GM19438 (cell line): ENCODE data around the gene LSM8.
"Not testable (repeated sequence)": the region's sequence is repeated elsewhere in the genome, so short reads cannot be mapped to it uniquely, and the experiment has no call there.

Experiments used
- ATAC-seq: cut with Tn5 transposase; IDR thresholded peaks from one replicate; pipeline ENCODE4 v1.9.1; 2021; ENCODE audit warnings: low read depth; ENCODE audit not compliant: unreplicated experiment

LSM8 gene

GRCh38 chr7:118195837-118196474 lies 12.0 kb downstream of the LSM8 start:
- ATAC-seq: peak; percentile 76

- ATAC-seq: no peak
Observed at GRCh38 chr7:118202061-118202460, 18.1 kb downstream of the LSM8 start.

GRCh38 chr7:118214051-118214832 lies 30.3 kb downstream of the LSM8 start:
- ATAC-seq: peak; percentile 95

GRCh38 chr7:118214833-118215182 lies 30.8 kb downstream of the LSM8 start:
- peak; percentile 10 for ATAC-seq

GRCh38 chr7:118217210-118217619 lies 33.3 kb downstream of the LSM8 start:
- ATAC-seq: no peak

- no peak for ATAC-seq
Observed at GRCh38 chr7:118218413-118219156, 34.6 kb downstream of the LSM8 start.

GRCh38 chr7:118219157-118219512 lies 35.2 kb downstream of the LSM8 start:
- ATAC-seq: no peak

- ATAC-seq: no peak
Observed at GRCh38 chr7:118220583-118220982, 36.6 kb downstream of the LSM8 start.

- ATAC-seq: no peak
Observed at GRCh38 chr7:118222591-118222990, 38.6 kb downstream of the LSM8 start.

- ATAC-seq: no peak
Observed at GRCh38 chr7:118224521-118224920, 40.6 kb downstream of the LSM8 start, which contains the start of gene ANKRD7. TSS of gene ANKRD7 (plus strand) at chr7:118224704. CDS start at chr7:118224831, 127 bp downstream.

- no peak for ATAC-seq
Observed at GRCh38 chr7:118232837-118233236, 48.9 kb downstream of the LSM8 start.

- no peak for ATAC-seq
Observed at GRCh38 chr7:118233799-118234198, 49.8 kb downstream of the LSM8 start.

GRCh38 chr7:118239014-118239413 lies 55.0 kb downstream of the LSM8 start:
- no peak for ATAC-seq

GRCh38 chr7:118240320-118240719 lies 56.4 kb downstream of the LSM8 start:
- ATAC-seq: not testable (repeated sequence)
